Lung (tissue), 12 donors: ENCODE measurements around the gene BTBD2. TPM values are rescaled to one million over a fixed set of nuclear protein-coding genes. Genes with fewer than 3 reads are reported as not detected.

Source experiments
- ATAC-seq: fragments of 200-7000 bp; cut with Tn5 transposase; one replicate; pipeline ENCODE4 v1.9.1; 2020; ENCODE audit warnings: moderate number of reproducible peaks; ENCODE audit not compliant: insufficient read depth, low FRiP score
- DNase-seq, 3 donors: peaks; one replicate each; pipeline ENCODE4 v3.0.0-alpha.2; 2013 to 2017
- H3K27ac ChIP-seq, 2 donors: one replicate each; pipeline ENCODE4 v1.5.1; 2013; ENCODE audit warnings: mild to moderate bottlenecking in 2 of 2, moderate library complexity in 2 of 2, control low read depth in 1 of 2, inconsistent platforms in 1 of 2, low read depth in 1 of 2, low read length in 1 of 2
- H3K27me3 ChIP-seq, 3 donors: one replicate each; pipeline ENCODE4 v1.5.1; 2013; ENCODE audit warnings: low read length in 2 of 3; ENCODE audit not compliant: control insufficient read depth in 3 of 3, insufficient read depth in 3 of 3
- H3K36me3 ChIP-seq, 4 donors: one replicate each; pipeline ENCODE4 v1.5.1; 2013; ENCODE audit warnings: low read length in 4 of 4, mild to moderate bottlenecking in 1 of 4, moderate library complexity in 1 of 4; ENCODE audit not compliant: control insufficient read depth in 4 of 4, insufficient read depth in 4 of 4
- H3K4me1 ChIP-seq, 5 donors: one replicate each; pipeline ENCODE4 v1.5.1; 2013; ENCODE audit warnings: low read length in 5 of 5, mild to moderate bottlenecking in 2 of 5, moderate library complexity in 1 of 5; ENCODE audit not compliant: control insufficient read depth in 5 of 5, insufficient read depth in 5 of 5
- H3K4me3 ChIP-seq: one replicate; pipeline ENCODE4 v1.5.1; 2013; ENCODE audit warnings: mild to moderate bottlenecking, control low read depth, moderate library complexity
- H3K9ac ChIP-seq, 2 donors: one replicate each; pipeline ENCODE4 v1.5.1; 2013; ENCODE audit warnings: low read length in 2 of 2, control low read depth in 1 of 2; ENCODE audit not compliant: insufficient read depth in 1 of 2
- H3K9me3 ChIP-seq, 4 donors: one replicate each; pipeline ENCODE4 v1.5.1; 2013; ENCODE audit warnings: low read length in 3 of 4, mild to moderate bottlenecking in 1 of 4, moderate library complexity in 1 of 4; ENCODE audit not compliant: control insufficient read depth in 4 of 4, insufficient read depth in 3 of 4
- WGBS, 2 donors: extraction: QIAGEN DNeasy Blood & Tissue Kit; methylation state at CpG; one replicate each; pipeline ENCODE4 v1.1.7; 2013; 5-methylcytosine and 5-hydroxymethylcytosine counted together
- polyA plus RNA-seq, 2 donors: library from polyadenylated mRNA; stranded (reverse); fragments of 200-250 nt; gene quantifications; one replicate each; pipeline ENCODE4 v1.2.1, GENCODE V29; 2013
- total RNA-seq, 2 donors: library from RNA; depleted of rRNA in 1 of 2; stranded (reverse); fragments of >200 nt in 1 of 2; gene quantifications; one replicate each; pipeline ENCODE4 v1.2.1, GENCODE V29; 2014 to 2021
- TF ChIP-seq, protein P1 (sequence below): IDR thresholded peaks from 2 replicates; pipeline ENCODE4 v1.5.1; 2012; ENCODE audit warnings: mild to moderate bottlenecking; ENCODE audit errors: control extremely low read depth, extremely low read depth
- donor health status: control.
- donor health status: control.
- donor health status: Bipolar disorder and iron deficiency.
- donor health status: healthy.
- donor health status: DM: yes; HTN: yes; CAD: no.

The BTBD2 gene
- total and polyA plus RNA-seq, 4 donors: 35.5 to 62.3 (median 44.8) TPM

DNA sequence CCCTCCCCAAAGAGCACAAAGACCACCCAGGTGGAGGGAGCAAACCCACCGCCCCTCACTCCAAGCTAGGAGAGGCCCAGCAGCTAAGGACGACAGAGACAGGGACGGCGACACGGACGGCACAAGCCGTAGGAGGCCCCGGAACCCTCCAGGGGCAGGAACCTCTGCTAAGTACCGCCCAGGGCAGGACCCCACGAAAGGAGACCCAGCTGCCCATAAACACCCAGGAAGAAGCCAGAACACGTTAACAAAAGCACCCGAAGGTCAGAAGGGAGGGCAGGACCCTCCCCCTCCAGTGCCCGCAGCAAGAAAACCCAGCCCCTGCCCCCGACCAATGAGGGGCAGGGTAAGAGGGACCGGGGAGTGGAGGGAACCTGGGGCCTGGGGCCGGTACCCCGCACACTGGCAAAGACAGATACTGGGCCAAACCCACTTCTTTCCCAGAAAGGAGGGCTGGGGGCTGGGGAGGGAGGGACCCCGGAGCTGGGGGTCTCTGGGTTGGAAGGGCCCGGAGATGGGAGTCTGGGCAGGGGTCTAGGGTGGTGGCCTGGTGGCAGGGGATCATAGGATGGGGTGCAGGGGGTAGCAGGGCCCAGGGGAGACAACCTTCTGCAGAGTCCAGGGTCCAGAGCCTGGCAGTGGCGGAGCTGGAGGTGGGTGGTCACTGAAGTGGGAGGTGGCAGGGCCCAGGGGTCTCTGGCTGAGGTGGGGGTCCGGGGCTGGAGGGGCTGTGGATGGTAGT is 2.4 kb downstream of the BTBD2 start:
- no peaks in the 10 kb centered on the region for H3K9me3 ChIP-seq
- H3K36me3 ChIP-seq: peaks cover 0 to 2% (median under 1%) of the 10 kb centered on the region in 4 donors
- H3K9ac ChIP-seq: no peak overlapping the region
- 92 to 95% methylated on average over 21 of the region's 21 CpGs for WGBS, 2 donors
- TF ChIP-seq, protein P1, sequence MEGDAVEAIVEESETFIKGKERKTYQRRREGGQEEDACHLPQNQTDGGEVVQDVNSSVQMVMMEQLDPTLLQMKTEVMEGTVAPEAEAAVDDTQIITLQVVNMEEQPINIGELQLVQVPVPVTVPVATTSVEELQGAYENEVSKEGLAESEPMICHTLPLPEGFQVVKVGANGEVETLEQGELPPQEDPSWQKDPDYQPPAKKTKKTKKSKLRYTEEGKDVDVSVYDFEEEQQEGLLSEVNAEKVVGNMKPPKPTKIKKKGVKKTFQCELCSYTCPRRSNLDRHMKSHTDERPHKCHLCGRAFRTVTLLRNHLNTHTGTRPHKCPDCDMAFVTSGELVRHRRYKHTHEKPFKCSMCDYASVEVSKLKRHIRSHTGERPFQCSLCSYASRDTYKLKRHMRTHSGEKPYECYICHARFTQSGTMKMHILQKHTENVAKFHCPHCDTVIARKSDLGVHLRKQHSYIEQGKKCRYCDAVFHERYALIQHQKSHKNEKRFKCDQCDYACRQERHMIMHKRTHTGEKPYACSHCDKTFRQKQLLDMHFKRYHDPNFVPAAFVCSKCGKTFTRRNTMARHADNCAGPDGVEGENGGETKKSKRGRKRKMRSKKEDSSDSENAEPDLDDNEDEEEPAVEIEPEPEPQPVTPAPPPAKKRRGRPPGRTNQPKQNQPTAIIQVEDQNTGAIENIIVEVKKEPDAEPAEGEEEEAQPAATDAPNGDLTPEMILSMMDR: no peak
- H3K27me3 ChIP-seq: no peaks in the 10 kb centered on the region
- H3K27ac ChIP-seq: no peak overlapping the region
- ATAC-seq (no peak), DNase-seq (no peak)
- peaks cover 0 to 7% (median 0%) of the 10 kb centered on the region in 5 donors for H3K4me1 ChIP-seq
- H3K4me3 ChIP-seq: no peak overlapping the region

DNA sequence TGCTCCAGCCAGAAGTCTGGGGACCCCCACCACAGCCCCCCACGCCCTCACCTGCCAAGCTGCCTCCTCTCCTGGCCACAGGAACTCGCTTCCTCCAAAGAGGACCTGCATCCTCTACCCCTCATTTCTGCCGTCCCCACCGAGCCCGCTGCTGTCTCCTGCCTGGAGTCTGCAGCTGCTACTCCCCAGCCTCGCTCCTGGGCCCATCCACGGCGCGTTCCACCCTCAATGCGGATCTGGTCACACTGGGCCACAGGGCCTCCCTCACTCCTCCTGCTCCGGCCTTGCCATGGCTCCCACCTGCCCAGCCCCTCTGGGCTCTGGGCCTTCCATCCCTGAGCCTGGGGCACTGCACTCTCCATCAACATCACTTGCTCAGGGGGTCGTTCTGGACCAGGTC is 4.3 kb downstream of the BTBD2 start:
- no peak for ATAC-seq
- TF ChIP-seq, protein P1: no peak
- 95% methylated on average over 12 of the region's 12 CpGs for WGBS, 2 donors

DNA sequence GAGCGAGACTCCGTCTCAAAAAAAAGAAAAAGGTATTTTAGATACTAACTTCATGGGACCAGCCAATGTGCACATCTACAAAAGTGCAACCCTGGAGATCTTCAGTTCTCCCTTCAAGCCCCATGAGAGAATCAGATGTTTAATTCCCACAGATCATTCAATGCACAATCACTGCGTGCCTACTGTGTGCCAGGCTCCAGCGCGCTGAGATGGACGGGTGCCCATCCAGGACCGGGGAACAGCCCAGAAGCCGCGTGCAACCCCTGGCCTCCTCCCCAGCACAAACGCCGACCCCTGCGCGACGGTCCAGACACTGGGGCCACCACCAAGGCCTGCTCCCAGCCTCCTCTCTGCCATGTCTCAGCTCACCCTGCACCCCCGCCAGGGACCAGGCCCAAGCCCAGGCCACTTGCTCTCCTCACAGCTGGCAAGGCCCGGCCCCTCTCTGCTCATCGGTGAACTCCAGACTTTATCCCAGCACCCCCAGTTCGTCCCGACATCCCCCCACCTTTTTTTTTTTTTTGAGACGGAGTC is 5.3 kb downstream of the BTBD2 start:
- Histone ChIP-seq H3K9ac (no peak overlapping the region), H3K36me3 (peaks cover 0 to 2% (median under 1%) of the 10 kb centered on the region in 4 donors), H3K27me3 (no peaks in the 10 kb centered on the region), H3K4me3 (no peak overlapping the region), H3K9me3 (no peaks in the 10 kb centered on the region), H3K27ac (no peak overlapping the region), H3K4me1 (peaks cover 0 to 5% (median 0%) of the 10 kb centered on the region in 5 donors)
- ATAC-seq: no peak
- TF ChIP-seq, protein P1: no peak
- 94% methylated on average over 20 of the region's 20 CpGs for WGBS, 2 donors
- no peak for DNase-seq

More for the DNA sequence above, 4.3 kb downstream of the BTBD2 start:
- no peak overlapping the region for H3K9ac ChIP-seq
- no peak for DNase-seq
- H3K9me3 ChIP-seq: no peaks in the 10 kb centered on the region
- no peak overlapping the region for H3K4me3 ChIP-seq
- H3K4me1 ChIP-seq: peaks cover 0 to 5% (median 0%) of the 10 kb centered on the region in 5 donors
- peaks cover 0 to 2% (median under 1%) of the 10 kb centered on the region in 4 donors for H3K36me3 ChIP-seq
- H3K27me3 ChIP-seq: no peaks in the 10 kb centered on the region
- H3K27ac ChIP-seq: no peak overlapping the region
